Neural cell (in vitro differentiated cells): ENCODE results near the gene GON4L.

ENCODE experiments used
- CTCF ChIP-seq: fragments of 450-650 bp; IDR thresholded peaks from 2 replicates; pipeline ENCODE4 v1.5.1; 2014; ENCODE audit warnings: antibody characterized with exemption, mild to moderate bottlenecking, moderate library complexity; ENCODE audit not compliant: poor library complexity, severe bottlenecking
- EZH2 ChIP-seq: fragments of 200-600, 300-800 bp; shearing (Covaris generic), sonication (generic); IDR thresholded peaks from 2 replicates; pipeline ENCODE4 v1.6.1; 2014; ENCODE audit warnings: antibody characterized with exemption, low read length, borderline replicate concordance, mild to moderate bottlenecking; ENCODE audit not compliant: insufficient read depth, poor library complexity, severe bottlenecking
- MXI1 ChIP-seq: fragments of 450-650 bp; conservative IDR thresholded peaks from 2 replicates; pipeline ENCODE4 v1.6.1; 2014; ENCODE audit warnings: antibody characterized with exemption, mild to moderate bottlenecking; ENCODE audit not compliant: poor library complexity, severe bottlenecking
- RAD21 ChIP-seq: fragments of 450-650 bp; conservative IDR thresholded peaks from 2 replicates; pipeline ENCODE4 v1.6.1; 2014; ENCODE audit warnings: antibody characterized with exemption, mild to moderate bottlenecking, moderate library complexity
- SMC3 ChIP-seq: fragments of 450-650 bp; conservative IDR thresholded peaks from 2 replicates; pipeline ENCODE4 v1.6.1; 2014; ENCODE audit warnings: antibody characterized with exemption, mild to moderate bottlenecking, moderate library complexity; ENCODE audit not compliant: poor library complexity
- TF ChIP-seq, protein P1 (sequence below): IDR thresholded peaks from 2 replicates; pipeline ENCODE4 v1.6.1; 2012; ENCODE audit warnings: borderline replicate concordance

DNA sequence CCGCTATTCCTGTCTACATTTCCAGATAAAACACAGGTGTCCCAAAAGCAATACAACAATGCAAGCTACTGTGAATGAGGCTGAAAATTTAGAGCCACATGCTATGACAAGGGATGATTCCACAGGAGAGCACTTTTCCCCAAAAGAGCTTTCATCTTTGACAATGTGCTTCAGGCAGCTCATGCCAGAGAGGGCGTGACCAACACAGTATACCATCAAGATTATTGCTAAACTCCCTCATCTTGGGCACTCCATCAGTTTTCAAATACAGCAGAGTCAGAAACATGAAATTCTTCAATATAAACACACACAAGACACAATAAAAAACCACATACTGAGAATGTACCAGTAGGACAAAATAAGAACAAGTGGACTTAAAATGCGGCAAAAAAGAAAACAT, 6.7 kb downstream of the GON4L start:
- no peak for TF ChIP-seq CTCF
- TF ChIP-seq EZH2: no peak
- TF ChIP-seq RAD21: no peak
- TF ChIP-seq, protein P1, sequence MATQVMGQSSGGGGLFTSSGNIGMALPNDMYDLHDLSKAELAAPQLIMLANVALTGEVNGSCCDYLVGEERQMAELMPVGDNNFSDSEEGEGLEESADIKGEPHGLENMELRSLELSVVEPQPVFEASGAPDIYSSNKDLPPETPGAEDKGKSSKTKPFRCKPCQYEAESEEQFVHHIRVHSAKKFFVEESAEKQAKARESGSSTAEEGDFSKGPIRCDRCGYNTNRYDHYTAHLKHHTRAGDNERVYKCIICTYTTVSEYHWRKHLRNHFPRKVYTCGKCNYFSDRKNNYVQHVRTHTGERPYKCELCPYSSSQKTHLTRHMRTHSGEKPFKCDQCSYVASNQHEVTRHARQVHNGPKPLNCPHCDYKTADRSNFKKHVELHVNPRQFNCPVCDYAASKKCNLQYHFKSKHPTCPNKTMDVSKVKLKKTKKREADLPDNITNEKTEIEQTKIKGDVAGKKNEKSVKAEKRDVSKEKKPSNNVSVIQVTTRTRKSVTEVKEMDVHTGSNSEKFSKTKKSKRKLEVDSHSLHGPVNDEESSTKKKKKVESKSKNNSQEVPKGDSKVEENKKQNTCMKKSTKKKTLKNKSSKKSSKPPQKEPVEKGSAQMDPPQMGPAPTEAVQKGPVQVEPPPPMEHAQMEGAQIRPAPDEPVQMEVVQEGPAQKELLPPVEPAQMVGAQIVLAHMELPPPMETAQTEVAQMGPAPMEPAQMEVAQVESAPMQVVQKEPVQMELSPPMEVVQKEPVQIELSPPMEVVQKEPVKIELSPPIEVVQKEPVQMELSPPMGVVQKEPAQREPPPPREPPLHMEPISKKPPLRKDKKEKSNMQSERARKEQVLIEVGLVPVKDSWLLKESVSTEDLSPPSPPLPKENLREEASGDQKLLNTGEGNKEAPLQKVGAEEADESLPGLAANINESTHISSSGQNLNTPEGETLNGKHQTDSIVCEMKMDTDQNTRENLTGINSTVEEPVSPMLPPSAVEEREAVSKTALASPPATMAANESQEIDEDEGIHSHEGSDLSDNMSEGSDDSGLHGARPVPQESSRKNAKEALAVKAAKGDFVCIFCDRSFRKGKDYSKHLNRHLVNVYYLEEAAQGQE: no peak
- TF ChIP-seq SMC3: no peak
- TF ChIP-seq MXI1: no peak
